Activated CD4-positive, alpha-beta T cell treated with anti-CD3 and anti-CD28 coated beads, Interleukin-2, amount 10 ng/mL, durations not matched to agents 7 days and 5 days (primary cell): Measurements from ENCODE around the gene BMP2K. TPM values are rescaled to one million over a fixed set of nuclear protein-coding genes. Genes with fewer than 3 reads are reported as not detected.
A peak's percentile ranks its signal among the peaks of the same experiment; 100 is the strongest.
"Not testable (repeated sequence)": the region's sequence is repeated elsewhere in the genome, so short reads cannot be mapped to it uniquely, and the experiment has no call there.

ENCODE experiments used
- CTCF ChIA-PET: fragments of 350-600 bp; sonication (Branson Sonifier 250); formaldehyde crosslinking; loops from one replicate; lab custom pipeline; 2021; ENCODE audit warnings: antibody characterized with exemption; lab: Charles Lee
- POLR2A ChIA-PET: fragments of 350-600 bp; sonication (Branson Sonifier 250); formaldehyde crosslinking; loops from one replicate; lab custom pipeline; 2021; ENCODE audit warnings: antibody characterized with exemption; lab: Charles Lee
- DNase-seq: peaks from one replicate; pipeline ENCODE4 v3.0.0-alpha.2; 2020
- H3K27ac Mint-ChIP-seq: one replicate; pipeline ENCODE4 v1.8.0; 2021; ENCODE audit warnings: mild to moderate bottlenecking, moderate library complexity, mixed read lengths
- H3K27me3 Mint-ChIP-seq: one replicate; pipeline ENCODE4 v1.8.0; 2021; ENCODE audit warnings: mixed read lengths
- H3K36me3 Mint-ChIP-seq: one replicate; pipeline ENCODE4 v1.8.0; 2021; ENCODE audit warnings: low read depth, mixed read lengths
- H3K4me1 Mint-ChIP-seq: one replicate; pipeline ENCODE4 v1.8.0; 2021; ENCODE audit warnings: mixed read lengths
- H3K4me3 Mint-ChIP-seq: one replicate; pipeline ENCODE4 v1.8.0; 2021; ENCODE audit warnings: mild to moderate bottlenecking, moderate library complexity, mixed read lengths
- H3K9me3 Mint-ChIP-seq: one replicate; pipeline ENCODE4 v1.8.0; 2021; ENCODE audit warnings: mixed read lengths
- total RNA-seq, 2 experiments: library from RNA; stranded (reverse); gene quantifications; one replicate each; pipeline ENCODE4 v1.2.3, GENCODE V29; 2021

BMP2K gene
- total RNA-seq, 2 experiments from 2014 or later: 23.2 to 31.3 TPM

- no peaks in the 10 kb centered on the region for H3K9me3 Mint-ChIP-seq
- H3K36me3 Mint-ChIP-seq: peaks cover 10% of the 10 kb centered on the region
- H3K4me1 Mint-ChIP-seq: peaks cover 4% of the 10 kb centered on the region
- H3K4me3 Mint-ChIP-seq: no peak overlapping the region
- no peaks in the 10 kb centered on the region for H3K27me3 Mint-ChIP-seq
- POLR2A ChIA-PET: no interaction called here
- DNase-seq: no peak
- no peak overlapping the region for H3K27ac Mint-ChIP-seq
- CTCF ChIA-PET: no interaction called here
Observed at GRCh38 chr4:78863254-78863869, 87.2 kb downstream of the BMP2K start.

GRCh38 chr4:78863991-78864390 lies 87.8 kb downstream of the BMP2K start:
- Mint-ChIP-seq H3K27me3 (no peaks in the 10 kb centered on the region), H3K36me3 (peaks cover 14% of the 10 kb centered on the region), H3K4me3 (no peak overlapping the region), H3K27ac (no peak overlapping the region), H3K9me3 (no peaks in the 10 kb centered on the region), H3K4me1 (peaks cover 4% of the 10 kb centered on the region)
- CTCF ChIA-PET: interaction anchor here (0.6 to 0.7 kb wide), 6 partner anchors 47 to 444 kb away, joined by 3 to 4 read pairs (median 3); no protein-coding TSS in a partner anchor
- POLR2A ChIA-PET: interaction anchor here (0.5 kb wide), 1 partner anchor 897 kb away, joined by 4 read pairs; no protein-coding TSS in a partner anchor
- DNase-seq: no peak

GRCh38 chr4:78864405-78865024 lies 88.4 kb downstream of the BMP2K start:
- ChIA-PET POLR2A (interaction anchor here (0.5 kb wide), 1 partner anchor 897 kb away, joined by 4 read pairs; no protein-coding TSS in a partner anchor), CTCF (interaction anchor here (0.6 to 0.7 kb wide), 6 partner anchors 48 to 445 kb away, joined by 3 to 4 read pairs (median 3); no protein-coding TSS in a partner anchor)
- H3K9me3 Mint-ChIP-seq: no peaks in the 10 kb centered on the region
- H3K27me3 Mint-ChIP-seq: no peaks in the 10 kb centered on the region
- no peak overlapping the region for H3K27ac Mint-ChIP-seq
- no peak overlapping the region for H3K4me3 Mint-ChIP-seq
- DNase-seq: peak; percentile 65
- H3K36me3 Mint-ChIP-seq: peaks cover 12% of the 10 kb centered on the region
- H3K4me1 Mint-ChIP-seq: peaks cover 4% of the 10 kb centered on the region

GRCh38 chr4:78865451-78865850 lies 89.3 kb downstream of the BMP2K start:
- Mint-ChIP-seq H3K27ac (no peak overlapping the region), H3K4me3 (no peak overlapping the region), H3K27me3 (no peaks in the 10 kb centered on the region), H3K9me3 (no peaks in the 10 kb centered on the region), H3K4me1 (peaks cover 4% of the 10 kb centered on the region), H3K36me3 (peaks cover 10% of the 10 kb centered on the region)
- POLR2A ChIA-PET: no interaction called here
- no peak for DNase-seq
- CTCF ChIA-PET: no interaction called here

- H3K9me3 Mint-ChIP-seq, H3K4me3 Mint-ChIP-seq, H3K27ac Mint-ChIP-seq, H3K27me3 Mint-ChIP-seq, H3K4me1 Mint-ChIP-seq, DNase-seq, POLR2A ChIA-PET: not testable (repeated sequence)
- H3K36me3 Mint-ChIP-seq: peaks cover 24% of the 10 kb centered on the region
- CTCF ChIA-PET: interaction anchor here (0.7 to 1.5 kb wide), 2 partner anchors 14 to 1087 kb away, joined by 3 to 4 read pairs; no protein-coding TSS in a partner anchor
Observed at GRCh38 chr4:78868712-78869111, 92.6 kb downstream of the BMP2K start.

GRCh38 chr4:78870056-78870455 lies 93.9 kb downstream of the BMP2K start:
- H3K36me3 Mint-ChIP-seq: peaks cover 26% of the 10 kb centered on the region
- H3K27ac Mint-ChIP-seq: no peak overlapping the region
- no peak for DNase-seq
- no peaks in the 10 kb centered on the region for H3K27me3 Mint-ChIP-seq
- POLR2A ChIA-PET: no interaction called here
- no peaks in the 10 kb centered on the region for H3K9me3 Mint-ChIP-seq
- CTCF ChIA-PET: no interaction called here
- H3K4me1 Mint-ChIP-seq: no peaks in the 10 kb centered on the region
- no peak overlapping the region for H3K4me3 Mint-ChIP-seq

- ChIA-PET POLR2A (no interaction called here), CTCF (no interaction called here)
- Mint-ChIP-seq H3K4me3 (no peak overlapping the region), H3K27me3 (no peaks in the 10 kb centered on the region), H3K9me3 (no peaks in the 10 kb centered on the region), H3K36me3 (peaks cover 19% of the 10 kb centered on the region), H3K4me1 (no peaks in the 10 kb centered on the region), H3K27ac (no peak overlapping the region)
- DNase-seq: no peak
Observed at GRCh38 chr4:78876568-78877320, 100.6 kb downstream of the BMP2K start.

- H3K4me3 Mint-ChIP-seq: no peak overlapping the region
- no peaks in the 10 kb centered on the region for H3K4me1 Mint-ChIP-seq
- H3K36me3 Mint-ChIP-seq: peaks cover 8% of the 10 kb centered on the region
- H3K27me3 Mint-ChIP-seq: no peaks in the 10 kb centered on the region
- H3K9me3 Mint-ChIP-seq: no peaks in the 10 kb centered on the region
- CTCF ChIA-PET: no interaction called here
- POLR2A ChIA-PET: interaction anchor here (0.7 kb wide), 1 partner anchor 282 kb away, joined by 3 read pairs; no protein-coding TSS in a partner anchor
- no peak overlapping the region for H3K27ac Mint-ChIP-seq
- no peak for DNase-seq
Observed at GRCh38 chr4:78878031-78878430, 101.9 kb downstream of the BMP2K start.

GRCh38 chr4:78880874-78881492 lies 104.8 kb downstream of the BMP2K start:
- Mint-ChIP-seq H3K9me3 (no peaks in the 10 kb centered on the region), H3K36me3 (peaks cover 4% of the 10 kb centered on the region), H3K4me3 (no peak overlapping the region), H3K27me3 (no peaks in the 10 kb centered on the region), H3K4me1 (no peaks in the 10 kb centered on the region), H3K27ac (no peak overlapping the region)
- CTCF ChIA-PET: interaction anchor here (0.6 kb wide), 1 partner anchor 191 kb away, joined by 3 read pairs; no protein-coding TSS in a partner anchor
- POLR2A ChIA-PET: no interaction called here
- DNase-seq: no peak

GRCh38 chr4:78885598-78885997 lies 109.4 kb downstream of the BMP2K start:
- Mint-ChIP-seq H3K36me3 (peaks cover 6% of the 10 kb centered on the region), H3K9me3 (no peaks in the 10 kb centered on the region), H3K27me3 (no peaks in the 10 kb centered on the region), H3K27ac (no peak overlapping the region), H3K4me1 (peaks cover 6% of the 10 kb centered on the region), H3K4me3 (no peak overlapping the region)
- POLR2A ChIA-PET: no interaction called here
- CTCF ChIA-PET: no interaction called here
- no peak for DNase-seq

GRCh38 chr4:78889955-78890354 lies 113.8 kb downstream of the BMP2K start:
- no peak for DNase-seq
- Mint-ChIP-seq H3K9me3 (no peaks in the 10 kb centered on the region), H3K27ac (no peak overlapping the region), H3K36me3 (peaks cover 19% of the 10 kb centered on the region), H3K4me3 (no peak overlapping the region), H3K4me1 (peaks cover 11% of the 10 kb centered on the region), H3K27me3 (no peaks in the 10 kb centered on the region)
- ChIA-PET CTCF (interaction anchor here (0.6 kb wide), 1 partner anchor 9 kb away, joined by 3 read pairs; no protein-coding TSS in a partner anchor), POLR2A (no interaction called here)

- CTCF ChIA-PET: no interaction called here
- Mint-ChIP-seq H3K27ac (no peak overlapping the region), H3K4me3 (no peak overlapping the region), H3K36me3 (peaks cover 6% of the 10 kb centered on the region), H3K27me3 (no peaks in the 10 kb centered on the region), H3K9me3 (no peaks in the 10 kb centered on the region), H3K4me1 (no peaks in the 10 kb centered on the region)
- no peak for DNase-seq
- POLR2A ChIA-PET: no interaction called here
Observed at GRCh38 chr4:78899302-78899701, 123.2 kb downstream of the BMP2K start.
